H1 (cell line): ENCODE measurements around the gene KRTAP10-7. TPM values are rescaled to one million over a fixed set of nuclear protein-coding genes. Genes with fewer than 3 reads are reported as not detected.
A peak's percentile ranks its signal among the peaks of the same experiment; 100 is the strongest.

ENCODE experiments used
- CTCF ChIA-PET: fragments of 300-600 bp; sonication (Branson Sonifier 250); formaldehyde crosslinking; loops from one replicate; lab custom pipeline; 2021; ENCODE audit not compliant: partially characterized antibody; lab: Charles Lee
- POLR2A ChIA-PET: fragments of 300-600 bp; sonication (Branson Sonifier 250); formaldehyde crosslinking; loops from one replicate; lab custom pipeline; 2021; ENCODE audit warnings: inconsistent platforms; ENCODE audit not compliant: partially characterized antibody; lab: Charles Lee
- DNase-seq, 2 experiments: peaks; one replicate each; pipeline versions ENCODE4 v3.0.0 to v3.0.0-alpha.2; 2010 to 2022; ENCODE audit warnings: low spot score in 2 of 2, low read depth in 1 of 2, mixed read lengths in 1 of 2
- FAIRE-seq: peaks from 2 replicates; lab custom pipeline; 2011; peaks lifted over from hg19 to GRCh38; lab: Jason Lieb, UNC
- H2AFZ ChIP-seq: 2 replicates; pipeline ENCODE4 v1.8.1; 2012; ENCODE audit warnings: low read length, inconsistent platforms
- H2AK5ac ChIP-seq: 2 replicates; pipeline ENCODE4 v1.6.1; 2013; ENCODE audit warnings: low read depth, low read length
- H2BK120ac ChIP-seq: replicated peaks from 2 replicates; pipeline ENCODE3; 2013; ENCODE audit warnings: low read depth, low read length, inconsistent platforms
- H2BK12ac ChIP-seq: 2 replicates; pipeline ENCODE4 v1.6.1; 2013; ENCODE audit warnings: low read depth, low read length
- H2BK15ac ChIP-seq: 2 replicates; pipeline ENCODE4 v1.6.1; 2013; ENCODE audit warnings: low read length
- H2BK20ac ChIP-seq: 2 replicates; pipeline ENCODE4 v1.6.1; 2013; ENCODE audit warnings: low read length
- H2BK5ac ChIP-seq: 2 replicates; pipeline ENCODE4 v1.6.1; 2013; ENCODE audit warnings: low read depth, low read length
- H3K14ac ChIP-seq: 2 replicates; pipeline ENCODE4 v1.6.1; 2013; ENCODE audit warnings: inconsistent platforms; ENCODE audit not compliant: insufficient read length
- H3K18ac ChIP-seq: 2 replicates; pipeline ENCODE4 v1.6.1; 2013; ENCODE audit warnings: low read length; ENCODE audit errors: extremely low read depth
- H3K23ac ChIP-seq: 2 replicates; pipeline ENCODE4 v1.6.1; 2013; ENCODE audit warnings: inconsistent platforms; ENCODE audit not compliant: insufficient read length
- H3K23me2 ChIP-seq: 2 replicates; pipeline ENCODE4 v1.6.1; 2013; ENCODE audit warnings: low read depth, low read length
- H3K27ac ChIP-seq: 2 replicates; pipeline ENCODE4 v1.6.1; 2011; ENCODE audit warnings: low read depth, low read length, inconsistent platforms
- H3K27me3 ChIP-seq, 4 experiments: replicated peaks in 1 of 4; 1 replicate in 1 of 4; 2 replicates in 3 of 4; pipeline versions ENCODE4 v1.6.1 to v1.8.1; 2011 to 2013; ENCODE audit warnings: low read length in 3 of 4, mild to moderate bottlenecking in 3 of 4, inconsistent platforms in 2 of 4, mixed read lengths in 2 of 4, moderate library complexity in 1 of 4; ENCODE audit not compliant: control insufficient read depth in 3 of 4, insufficient read depth in 3 of 4; ENCODE audit errors: extremely low read depth in 1 of 4
- H3K36me3 ChIP-seq, 4 experiments: 2 replicates each; pipeline versions ENCODE4 v1.6.1 to v1.8.1; 2011 to 2013; ENCODE audit warnings: mild to moderate bottlenecking in 4 of 4, low read length in 3 of 4, moderate library complexity in 2 of 4, control low read depth in 1 of 4, inconsistent platforms in 1 of 4; ENCODE audit not compliant: insufficient read depth in 4 of 4, control insufficient read depth in 2 of 4
- H3K4ac ChIP-seq: replicated peaks from 2 replicates; pipeline ENCODE3; 2013; ENCODE audit warnings: low read length, low read depth, mixed read lengths, inconsistent platforms; ENCODE audit not compliant: insufficient read length
- H3K4me1 ChIP-seq, 4 experiments: replicated peaks in 1 of 4; 1 replicate in 1 of 4; 2 replicates in 3 of 4; pipeline versions ENCODE4 v1.6.1 to v1.8.1; 2011 to 2013; ENCODE audit warnings: low read length in 3 of 4, inconsistent platforms in 2 of 4, mixed read lengths in 1 of 4; ENCODE audit not compliant: insufficient read depth in 4 of 4, control insufficient read depth in 3 of 4
- H3K4me2 ChIP-seq, 2 experiments: 2 replicates each; pipeline versions ENCODE4 v1.6.1 to v1.8.1; 2011 to 2013; ENCODE audit warnings: low read depth in 2 of 2, low read length in 2 of 2, control low read depth in 1 of 2, inconsistent platforms in 1 of 2, mild to moderate bottlenecking in 1 of 2; ENCODE audit not compliant: insufficient read depth in 1 of 2
- H3K4me3 ChIP-seq, 4 experiments: fragments of 200-600, 300-600 bp in 1 of 4; sonication (generic), shearing (Covaris generic), sonication (Bioruptor Twin) in 1 of 4; 2 replicates each; pipeline versions ENCODE4 v1.5.1 to v1.8.1; 2011 to 2016; ENCODE audit warnings: low read length in 4 of 4, low read depth in 3 of 4, control low read depth in 2 of 4, inconsistent platforms in 2 of 4, mild to moderate bottlenecking in 2 of 4, mixed read lengths in 1 of 4, moderate library complexity in 1 of 4; ENCODE audit not compliant: insufficient read depth in 2 of 4; ENCODE audit errors: extremely low read depth in 1 of 4
- H3K56ac ChIP-seq: replicated peaks from 2 replicates; pipeline ENCODE3; 2013; ENCODE audit warnings: low read depth, mild to moderate bottlenecking, mixed read lengths, low read length, inconsistent platforms; ENCODE audit not compliant: insufficient read length
- H3K79me1 ChIP-seq: 2 replicates; pipeline ENCODE4 v1.6.1; 2013; ENCODE audit warnings: low read depth, low read length, control low read depth
- H3K79me2 ChIP-seq, 2 experiments: 2 replicates each; pipeline versions ENCODE4 v1.6.1 to v1.8.1; 2012 to 2013; ENCODE audit warnings: low read length in 2 of 2, mild to moderate bottlenecking in 2 of 2, inconsistent platforms in 1 of 2; ENCODE audit not compliant: insufficient read depth in 2 of 2, control insufficient read depth in 1 of 2
- H3K9ac ChIP-seq, 4 experiments: replicated peaks in 1 of 4; 1 replicate in 1 of 4; 2 replicates in 3 of 4; pipeline versions ENCODE4 v1.6.1 to v1.8.1; 2011 to 2013; ENCODE audit warnings: low read depth in 3 of 4, low read length in 3 of 4, control low read depth in 2 of 4, mild to moderate bottlenecking in 2 of 4, moderate library complexity in 2 of 4, inconsistent platforms in 1 of 4; ENCODE audit errors: extremely low read depth in 1 of 4
- H3K9me3 ChIP-seq, 2 experiments: 2 replicates each; pipeline versions ENCODE4 v1.6.1 to v1.8.1; 2012 to 2013; ENCODE audit warnings: mild to moderate bottlenecking in 2 of 2, moderate library complexity in 2 of 2, control low read depth in 1 of 2, inconsistent platforms in 1 of 2, low read depth in 1 of 2, low read length in 1 of 2, mixed read lengths in 1 of 2; ENCODE audit not compliant: insufficient read depth in 2 of 2
- H4K20me1 ChIP-seq, 2 experiments: replicated peaks in 1 of 2; 2 replicates each; pipeline versions ENCODE3 to v1.8.1; 2011 to 2013; ENCODE audit warnings: inconsistent platforms in 2 of 2, low read length in 2 of 2, mild to moderate bottlenecking in 1 of 2; ENCODE audit not compliant: insufficient read depth in 2 of 2, control insufficient read depth in 1 of 2
- H4K5ac ChIP-seq: 2 replicates; pipeline ENCODE4 v1.6.1; 2013; ENCODE audit warnings: low read length, low read depth, mixed read lengths, inconsistent platforms; ENCODE audit not compliant: insufficient read length
- H4K8ac ChIP-seq: 2 replicates; pipeline ENCODE4 v1.8.0; 2013; ENCODE audit warnings: mild to moderate bottlenecking, moderate library complexity, low read length, inconsistent platforms; ENCODE audit not compliant: insufficient read depth; ENCODE audit errors: extremely low read depth
- H4K91ac ChIP-seq: replicated peaks from 2 replicates; pipeline ENCODE3; 2013; ENCODE audit warnings: low read length, mixed read lengths, inconsistent platforms; ENCODE audit not compliant: insufficient read length
- BCL11A ChIP-seq, 2 experiments: IDR thresholded peaks; one replicate each; pipeline ENCODE4 v1.6.1; 2011; ENCODE audit warnings: low read depth in 2 of 2, low read length in 2 of 2, mild to moderate bottlenecking in 2 of 2
- BRCA1 ChIP-seq: IDR thresholded peaks from 2 replicates; pipeline ENCODE4 v1.6.1; 2012; ENCODE audit warnings: low read depth, low read length, improper control_type of control experiment
- E2F6 ChIP-seq: IDR thresholded peaks from 2 replicates; pipeline ENCODE4 v1.6.1; 2012; ENCODE audit warnings: inconsistent platforms
- KDM4A ChIP-seq: IDR thresholded peaks from one replicate; pipeline ENCODE4 v1.7.1; 2012; ENCODE audit warnings: low read depth, mild to moderate bottlenecking, moderate library complexity, low read length, inconsistent platforms; ENCODE audit not compliant: severe bottlenecking
- NRF1 ChIP-seq: IDR thresholded peaks from 2 replicates; pipeline ENCODE4 v1.6.1; 2011; ENCODE audit warnings: mild to moderate bottlenecking, low read depth, low read length, improper control_type of control experiment
- RAD21 ChIP-seq, 2 experiments: IDR thresholded peaks in 1 of 2; conservative IDR thresholded peaks in 1 of 2; 2 replicates each; pipeline ENCODE4 v1.6.1; 2011; ENCODE audit warnings: low read depth in 2 of 2, low read length in 2 of 2, improper control_type of control experiment in 1 of 2, inconsistent platforms in 1 of 2, mild to moderate bottlenecking in 1 of 2, moderate library complexity in 1 of 2
- RFX5 ChIP-seq: IDR thresholded peaks from 2 replicates; pipeline ENCODE4 v1.6.1; 2011; ENCODE audit warnings: low read depth, low read length, improper control_type of control experiment, borderline replicate concordance
- ZNF274 ChIP-seq: IDR thresholded peaks from 2 replicates; pipeline ENCODE4 v1.7.0; 2012; ENCODE audit warnings: low read length, borderline replicate concordance; ENCODE audit errors: extremely low read depth
- WGBS, 2 experiments: shearing (Covaris generic) in 1 of 2; methylation state at CpG; one replicate each; pipeline versions ENCODE4 v1.1.6 to v1.1.7; 2013 to 2015; ENCODE audit warnings: low lambda C conversion rate in 2 of 2, mixed read lengths in 2 of 2, inconsistent platforms in 1 of 2, low coverage in 1 of 2, missing lambda C conversion rate in 1 of 2; ENCODE audit not compliant: insufficient replicate concordance in 2 of 2, insufficient coverage in 1 of 2, insufficient read length in 1 of 2; ENCODE audit errors: extremely low coverage in 1 of 2, missing lambda C conversion rate in 1 of 2; 5-methylcytosine and 5-hydroxymethylcytosine counted together
- polyA plus RNA-seq, 7 experiments: library from polyadenylated mRNA; depleted of rRNA in 3 of 7; stranded (reverse) in 5 of 7; unstranded in 2 of 7; fragments of >200 nt in 5 of 7; fragments of 200-250 nt in 2 of 7; gene quantifications; 1 replicate in 5 of 7; 2 replicates in 1 of 7; 4 replicates in 1 of 7; pipeline versions ENCODE4 v1.2.1 to v1.2.3, GENCODE V29; 2011 to 2013; ENCODE audit warnings: missing spikeins in 2 of 7, mixed read lengths in 2 of 7
- total RNA-seq: library from RNA; stranded (reverse); fragmentation: NEBNext Ultra II Directional; extraction: Animal tissue kit (Norgen Biotek cat#: 25700); gene quantifications from 2 replicates; pipeline ENCODE4 v1.2.1, GENCODE V29; 2021

KRTAP10-7 gene
- total and polyA plus RNA-seq, 2 of the 8 experiments (the other 6 are each of a cell fraction or from before 2014, with no cell fraction given): not detected

GRCh38 chr21:44602463-44602850, 2.1 kb downstream of the KRTAP10-7 start:
- H3K18ac ChIP-seq: no peak overlapping the region
- no peaks in the 10 kb centered on the region for H4K20me1 ChIP-seq
- H3K4me2 ChIP-seq: no peak overlapping the region
- no peak overlapping the region for H3K27ac ChIP-seq
- H3K79me1 ChIP-seq: no peaks in the 10 kb centered on the region
- no peak overlapping the region for H4K91ac ChIP-seq
- no peak overlapping the region for H3K4me3 ChIP-seq
- CTCF ChIA-PET: interaction anchor here (1.0 to 1.5 kb wide), 2 partner anchors 10 to 11 kb away, joined by 3 to 4 read pairs; partner anchors contain the start of gene KRTAP10-6
- WGBS, 2 experiments: 73% methylated on average over 8 of the region's 21 CpGs; no CpG with 5 or more reads in 1 of the 2 experiments
- H3K56ac ChIP-seq: no peak overlapping the region
- no peak overlapping the region for H3K9ac ChIP-seq
- 0 out of 2 replicates have a peak, but pooled peaks cover 2% of the 10 kb centered on the region for H3K23me2 ChIP-seq
- H3K4ac ChIP-seq: no peak overlapping the region
- peaks cover 0 to 6% (median 2%) of the 10 kb centered on the region in 4 experiments; a peak in 4 of 7 replicates for H3K4me1 ChIP-seq
- no peak overlapping the region for H2BK20ac ChIP-seq
- no peak overlapping the region for H3K14ac ChIP-seq
- no peak overlapping the region for H4K5ac ChIP-seq
- FAIRE-seq (no peak), DNase-seq (no peak)
- H3K79me2 ChIP-seq: no peaks in the 10 kb centered on the region
- POLR2A ChIA-PET: interaction anchor here (1.2 kb wide), 1 partner anchor 51 kb away, joined by 3 read pairs; the partner anchor contains the start of gene KRTAP10-2
- no peak overlapping the region for H2BK5ac ChIP-seq
- H2BK120ac ChIP-seq: no peak overlapping the region
- H4K8ac ChIP-seq: no peak overlapping the region; the same call in 1 of the 2 replicates
- TF ChIP-seq KDM4A (no peak), E2F6 (no peak), RAD21 (IDR thresholded peaks at IDR 0.05 in 1 of 2, conservative IDR thresholded peaks at IDR 0.05 in 1 of 2; ENCODE audit: low read depth in 2 of 2, low read length in 2 of 2) (no peak), ZNF274 (no peak), NRF1 (no peak), BCL11A (IDR thresholded peaks at IDR 0.05; ENCODE audit: low read depth in 2 of 2, low read length in 2 of 2) (no peak), RFX5 (no peak), BRCA1 (no peak)
- H2AFZ ChIP-seq: no peak overlapping the region
- no peaks in the 10 kb centered on the region; a peak in 1 of 8 replicates for H3K36me3 ChIP-seq
- H2BK12ac ChIP-seq: 0 out of 2 replicates have a peak overlapping the region, but pooled peaks have one; percentile 75
- H3K23ac ChIP-seq: no peak overlapping the region
- H3K27me3 ChIP-seq: no peaks in the 10 kb centered on the region
- peaks cover 0 to 5% of the 10 kb centered on the region in 2 experiments; a peak in 1 of 4 replicates for H3K9me3 ChIP-seq
- no peak overlapping the region for H2BK15ac ChIP-seq
- H2AK5ac ChIP-seq: no peak overlapping the region
